CD4-positive, alpha-beta T cell treated with Interleukin-17A for 1 hour (primary cell): Measurements from ENCODE around the gene ADGRB3.
"Not testable (repeated sequence)": the region's sequence is repeated elsewhere in the genome, so short reads cannot be mapped to it uniquely, and the experiment has no call there.

ENCODE experiments used
- DNase-seq: peaks from one replicate; pipeline ENCODE4 v3.0.0-alpha.2; 2020

Gene ADGRB3

DNA sequence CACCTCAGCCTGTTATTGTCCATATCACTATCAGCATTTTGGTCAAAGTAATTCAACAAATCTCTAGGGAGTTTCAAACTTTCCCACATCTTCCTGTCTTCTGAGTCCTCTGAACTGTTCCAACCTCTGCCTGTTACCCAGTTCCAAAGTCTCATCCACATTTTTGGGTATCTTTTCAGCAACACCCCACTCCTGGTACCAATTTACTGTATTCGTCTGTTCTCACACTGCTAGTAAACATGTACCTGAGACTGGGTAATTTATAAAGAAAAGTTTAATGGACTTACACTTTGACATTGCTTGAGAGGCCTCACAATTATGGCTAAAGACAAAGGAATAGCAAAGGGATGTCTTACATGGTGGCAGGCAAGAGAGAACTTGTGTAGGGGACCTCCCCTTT is 224.2 kb downstream of the ADGRB3 start:
- DNase-seq = no peak

DNA sequence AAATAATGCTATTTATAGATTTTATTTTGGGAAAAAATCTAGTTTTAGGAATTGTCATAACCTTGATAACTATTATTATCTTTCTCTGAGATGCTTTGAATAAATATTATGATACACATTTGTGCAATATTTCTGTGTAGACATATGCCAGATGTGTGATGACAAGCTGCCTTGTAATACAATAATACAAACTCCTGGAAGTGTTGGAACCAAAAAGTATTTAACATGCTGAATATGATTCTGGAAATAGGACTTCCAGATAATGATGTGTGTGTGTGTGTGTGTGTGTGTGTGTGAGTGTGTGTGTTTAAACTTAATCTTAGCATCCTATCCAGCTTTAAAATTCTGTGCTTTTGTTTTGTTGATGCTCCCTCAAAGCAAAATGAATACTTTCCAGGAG is 233.6 kb downstream of the ADGRB3 start:
- DNase-seq = no peak

DNA sequence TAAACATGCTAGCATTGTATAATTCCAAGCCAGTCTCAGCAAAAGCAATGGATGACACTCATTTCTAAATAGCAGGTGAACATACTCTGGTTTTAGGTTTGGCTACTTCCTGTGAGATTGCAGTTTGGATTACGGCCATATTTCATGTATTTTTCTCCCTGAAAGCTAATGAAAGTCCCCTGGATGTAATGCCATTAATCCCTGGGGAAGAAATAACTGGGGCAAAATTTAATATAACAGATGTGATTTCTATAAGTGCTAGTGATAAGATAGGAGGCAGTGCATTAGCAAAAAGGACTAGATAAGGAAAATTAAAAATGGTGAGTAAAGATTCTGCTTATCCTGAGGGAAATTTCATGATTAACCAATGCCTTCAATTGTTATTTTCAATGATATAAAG is 238.2 kb downstream of the ADGRB3 start:
- no peak for DNase-seq

DNA sequence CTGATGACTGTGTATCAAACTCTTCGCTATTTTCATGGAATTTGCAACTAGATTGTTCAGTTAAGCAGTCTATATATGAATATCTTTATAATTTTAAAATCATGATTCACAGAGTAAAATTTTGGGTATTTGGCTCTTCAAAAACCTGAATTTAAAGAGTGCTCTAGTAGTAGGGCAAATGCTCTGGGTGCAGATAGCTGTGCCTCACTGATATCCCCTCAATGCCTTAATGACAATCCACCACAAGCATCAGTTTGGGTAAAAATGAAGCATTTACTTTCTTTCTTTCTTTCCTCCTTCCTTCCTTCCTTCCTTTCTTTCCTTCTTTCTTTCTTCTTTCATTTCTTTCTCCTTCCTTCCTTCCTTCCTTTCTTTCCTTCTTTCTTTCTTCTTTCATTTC is 239.7 kb downstream of the ADGRB3 start:
- no peak for DNase-seq

DNA sequence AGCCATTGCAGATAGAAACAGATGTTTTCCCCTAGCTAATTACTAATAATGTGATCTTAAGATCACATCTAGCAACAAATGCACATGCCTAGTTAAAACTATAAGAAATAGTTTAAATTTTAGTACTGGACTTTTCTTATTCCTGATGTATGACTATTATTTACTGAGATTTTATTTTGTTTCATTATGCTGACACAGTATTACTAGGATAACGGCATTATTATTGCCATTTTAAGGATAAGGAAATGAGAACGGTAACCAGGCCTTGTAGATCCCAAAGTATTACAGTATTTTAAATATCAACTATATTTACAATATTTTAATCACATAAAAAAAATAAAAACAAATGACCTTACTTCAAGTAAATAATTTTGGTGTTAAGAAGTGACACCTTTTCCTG is 240.3 kb downstream of the ADGRB3 start:
- DNase-seq = no peak

DNA sequence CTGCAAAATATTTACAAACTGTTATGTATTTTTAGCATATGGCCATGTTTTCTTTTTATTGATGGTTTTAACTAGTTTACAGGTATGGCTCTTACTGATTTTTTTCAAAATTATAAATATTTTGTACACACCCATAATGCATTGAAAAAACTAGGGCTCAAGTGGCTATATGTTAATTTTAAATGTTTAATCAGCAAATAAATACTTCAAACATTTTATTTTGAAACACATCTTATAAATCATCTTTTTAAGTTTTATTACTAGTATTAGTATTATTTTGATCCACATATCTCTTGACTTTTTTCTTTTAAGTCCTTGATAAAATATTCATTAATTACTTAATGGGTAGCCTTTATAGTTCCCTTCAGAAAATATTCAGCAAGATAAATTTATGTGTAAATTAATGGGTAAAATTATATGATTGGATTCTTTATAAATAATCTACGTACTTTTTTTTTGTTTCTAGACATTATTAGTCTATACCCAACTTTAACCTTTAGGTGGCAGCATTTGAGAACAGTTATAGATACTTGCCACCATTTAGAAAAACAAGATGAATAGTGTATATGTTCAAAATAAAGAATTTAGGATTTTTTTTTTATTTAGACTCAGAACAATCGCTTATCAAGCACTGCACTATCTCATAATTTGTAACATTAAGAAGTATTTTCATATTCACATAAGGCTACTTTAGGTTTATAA is 241.9 kb downstream of the ADGRB3 start:
- DNase-seq = no peak

DNA sequence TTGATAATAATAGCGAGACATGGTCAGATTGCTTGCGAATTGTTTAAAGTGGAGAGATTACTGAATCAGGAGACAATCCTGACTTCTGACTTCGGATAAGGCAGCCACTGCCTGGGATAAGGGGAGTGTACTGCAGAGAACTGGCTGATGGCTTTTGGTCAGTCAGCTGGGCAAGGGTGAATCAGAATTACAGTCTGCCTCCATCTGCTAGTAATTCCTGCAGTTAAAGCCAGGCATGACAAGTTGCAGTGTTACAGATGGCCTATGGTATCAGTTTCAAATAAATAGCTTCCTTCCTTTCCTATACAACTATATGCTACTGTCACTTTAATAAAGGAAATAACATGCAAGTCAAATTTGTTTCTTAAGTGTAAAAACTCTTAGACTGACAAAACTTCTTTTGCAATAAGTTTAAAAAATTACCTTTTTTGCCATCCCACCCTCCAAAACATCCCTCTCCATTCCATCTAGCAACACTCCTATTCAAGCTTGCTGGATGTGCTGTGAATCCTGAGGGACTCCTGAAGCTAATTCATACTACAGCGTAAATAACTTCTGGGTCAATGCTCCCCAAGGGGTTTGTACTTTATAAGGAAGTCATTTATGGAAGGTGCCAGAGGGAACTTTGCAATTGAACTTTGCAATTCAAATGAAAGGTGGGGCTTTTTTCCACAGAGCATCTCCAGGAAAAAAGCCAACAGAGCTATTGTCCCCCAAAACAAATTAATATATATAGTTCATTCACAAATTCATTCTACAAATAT is 245.2 kb downstream of the ADGRB3 start:
- no peak for DNase-seq

DNA sequence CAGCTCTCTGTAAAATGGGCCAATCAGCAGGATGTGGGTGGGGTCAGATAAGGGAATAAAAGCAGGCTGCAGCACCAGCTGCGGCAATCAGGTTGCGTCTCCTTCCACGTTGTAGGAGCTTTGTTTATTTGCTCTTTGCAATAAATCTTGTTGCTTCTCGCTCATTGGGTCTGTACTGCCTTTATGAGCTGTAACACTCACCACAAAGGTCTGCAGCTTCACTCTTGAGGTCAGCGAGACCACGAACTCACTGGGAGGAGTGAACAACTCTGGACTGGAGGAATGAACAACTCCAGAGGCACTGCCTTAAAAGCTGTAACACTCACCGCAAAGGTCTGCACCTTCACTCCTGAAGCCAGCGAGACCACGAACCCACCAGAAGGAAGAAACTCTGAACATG is 248.2 kb downstream of the ADGRB3 start:
- not testable (repeated sequence) for DNase-seq

DNA sequence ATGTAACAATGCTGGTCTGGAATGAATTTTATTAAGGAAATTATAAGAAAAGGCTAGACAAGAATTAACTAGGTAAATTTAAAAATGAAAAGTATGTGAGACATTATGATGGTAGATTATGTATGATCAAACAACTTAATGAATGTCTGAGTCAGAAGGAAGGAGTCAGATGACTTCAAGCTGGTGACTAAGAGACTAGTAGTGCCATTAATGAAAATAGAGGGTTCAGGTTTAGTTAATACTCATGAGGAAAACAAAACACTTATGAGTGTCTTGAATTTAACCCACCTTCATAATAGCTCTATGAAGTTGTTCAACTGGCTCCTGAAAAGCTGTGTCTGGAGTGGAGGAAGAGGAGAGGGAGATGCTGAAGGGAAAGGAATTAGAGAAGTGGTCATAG is 256.3 kb downstream of the ADGRB3 start:
- no peak for DNase-seq

DNA sequence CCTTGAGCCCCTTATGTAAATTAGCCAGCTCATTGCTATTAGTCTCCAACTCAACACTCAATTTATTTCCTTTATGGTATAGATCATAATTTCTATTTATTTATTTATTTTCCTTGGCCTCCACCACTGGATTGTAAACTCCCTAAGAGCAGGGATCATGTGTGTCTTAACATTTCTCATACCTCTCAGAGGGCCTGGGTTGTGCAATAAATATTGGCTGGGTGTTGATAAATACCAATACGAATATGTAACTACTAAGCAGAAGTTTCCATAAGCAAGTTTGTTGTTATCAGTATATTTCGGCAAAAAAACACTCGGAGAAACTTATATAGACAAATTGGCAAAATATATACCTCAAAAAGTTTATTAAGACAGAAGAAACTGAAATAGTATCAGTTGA is 257.4 kb downstream of the ADGRB3 start:
- no peak for DNase-seq

DNA sequence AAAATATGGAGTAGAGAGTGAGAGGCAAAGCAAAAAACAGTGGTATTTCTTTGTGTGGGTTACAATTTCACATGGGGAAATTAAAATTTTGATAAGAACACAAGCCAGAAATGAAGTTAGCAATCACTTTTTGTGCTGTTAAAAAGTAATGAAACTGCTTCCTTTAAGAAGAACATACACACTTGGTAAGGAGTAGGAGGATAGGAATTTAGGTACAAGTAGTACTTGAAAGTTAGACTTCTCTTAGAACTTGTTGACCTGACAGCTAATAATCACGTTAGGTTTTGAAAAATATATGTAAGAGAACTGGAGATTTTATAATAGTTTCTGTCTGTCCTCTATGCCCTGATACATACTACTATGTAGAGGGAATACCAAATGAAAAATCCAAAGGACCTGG is 260.8 kb downstream of the ADGRB3 start:
- DNase-seq = no peak

DNA sequence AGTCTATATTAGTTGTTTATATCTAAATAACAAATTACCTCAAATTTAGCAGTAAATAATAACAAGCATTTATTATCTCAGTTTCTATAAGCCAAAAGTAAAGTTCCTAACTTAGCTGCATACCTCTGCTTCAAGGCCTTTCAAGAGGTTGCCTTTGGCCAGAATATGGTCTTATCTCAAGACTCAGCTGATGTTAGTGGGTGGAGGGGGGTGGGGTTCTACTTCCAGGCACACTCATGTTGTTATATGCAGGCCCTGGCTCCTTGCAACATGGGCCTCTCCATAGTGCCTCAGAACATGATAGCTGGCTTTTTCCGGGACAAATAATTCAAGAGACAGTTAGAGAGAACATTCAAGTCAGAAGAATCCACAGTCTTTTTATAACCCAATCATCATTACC is 266.0 kb downstream of the ADGRB3 start:
- DNase-seq = no peak

DNA sequence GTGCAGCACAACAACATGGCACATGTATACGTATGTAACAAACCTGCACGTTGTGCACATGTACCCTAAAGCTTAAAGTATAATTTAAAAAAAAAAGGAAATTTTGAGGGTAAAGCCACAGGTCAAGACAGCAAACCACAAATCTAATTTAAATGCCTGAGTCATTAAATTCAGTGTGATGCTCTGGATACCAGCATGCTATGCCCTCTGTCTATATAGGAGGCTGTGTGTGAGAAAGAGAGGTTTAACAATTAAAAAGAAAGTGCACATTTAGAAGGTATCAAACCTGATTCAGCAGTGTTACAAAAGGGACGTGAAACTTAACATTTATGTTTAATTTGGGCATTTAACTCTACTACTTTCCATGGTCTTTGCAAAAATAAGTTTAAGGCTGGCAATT is 276.3 kb downstream of the ADGRB3 start:
- DNase-seq = no peak

DNA sequence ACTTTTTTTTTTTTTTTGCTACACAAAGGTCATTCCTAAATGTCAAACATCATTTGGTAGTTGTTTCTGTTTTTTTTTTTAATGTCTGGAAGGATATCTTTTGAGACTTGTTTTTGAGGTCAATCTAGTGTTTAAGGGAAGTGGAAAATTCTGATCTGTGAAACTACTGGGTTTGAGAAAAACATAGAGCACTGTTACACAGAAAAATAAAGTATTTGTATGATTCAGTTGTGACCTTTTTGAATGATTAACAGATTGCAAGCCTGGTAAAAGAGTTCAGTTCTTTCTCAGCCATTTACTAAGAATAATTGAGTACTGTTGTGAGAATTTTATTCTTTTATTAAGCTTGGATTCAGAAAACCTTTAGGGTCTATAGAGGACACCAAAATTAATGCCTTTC is 276.7 kb downstream of the ADGRB3 start:
- no peak for DNase-seq

DNA sequence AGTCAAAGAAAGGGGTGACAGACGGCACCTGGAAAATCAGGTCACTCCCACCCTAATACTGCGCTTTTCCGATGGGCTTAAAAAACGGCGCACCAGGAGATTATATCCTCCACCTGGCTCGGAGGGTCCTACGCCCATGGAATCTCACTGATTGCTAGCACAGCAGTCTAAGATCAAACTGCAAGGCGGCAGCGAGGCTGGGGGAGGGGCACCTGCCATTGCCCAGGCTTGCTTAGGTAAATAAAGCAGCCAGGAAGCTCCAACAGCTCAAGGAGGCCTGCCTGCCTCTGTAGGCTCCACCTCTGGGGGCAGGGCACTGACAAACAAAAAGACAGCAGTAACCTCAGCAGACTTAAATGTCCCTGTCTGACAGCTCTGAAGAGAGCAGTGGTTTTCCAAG is 277.7 kb downstream of the ADGRB3 start:
- not testable (repeated sequence) for DNase-seq

DNA sequence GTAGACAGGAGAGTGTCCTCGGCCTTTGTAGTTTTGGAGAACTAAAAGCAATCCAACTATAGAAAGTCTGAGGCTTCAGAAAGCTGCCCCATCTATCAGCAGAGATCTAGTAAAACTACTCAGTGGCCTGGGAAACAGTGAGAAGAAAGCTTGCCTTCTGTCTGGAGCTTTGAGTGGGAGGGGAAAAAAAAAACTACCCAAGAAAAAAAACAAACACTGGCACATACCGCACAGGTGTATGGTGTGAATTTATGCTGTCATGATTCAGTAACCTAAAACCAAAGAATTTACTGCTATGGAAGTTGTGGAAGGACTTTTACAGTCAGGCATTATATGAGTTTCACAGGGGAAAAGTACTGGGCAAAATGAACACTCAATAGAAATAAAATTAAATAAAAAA is 280.5 kb downstream of the ADGRB3 start:
- no peak for DNase-seq

DNA sequence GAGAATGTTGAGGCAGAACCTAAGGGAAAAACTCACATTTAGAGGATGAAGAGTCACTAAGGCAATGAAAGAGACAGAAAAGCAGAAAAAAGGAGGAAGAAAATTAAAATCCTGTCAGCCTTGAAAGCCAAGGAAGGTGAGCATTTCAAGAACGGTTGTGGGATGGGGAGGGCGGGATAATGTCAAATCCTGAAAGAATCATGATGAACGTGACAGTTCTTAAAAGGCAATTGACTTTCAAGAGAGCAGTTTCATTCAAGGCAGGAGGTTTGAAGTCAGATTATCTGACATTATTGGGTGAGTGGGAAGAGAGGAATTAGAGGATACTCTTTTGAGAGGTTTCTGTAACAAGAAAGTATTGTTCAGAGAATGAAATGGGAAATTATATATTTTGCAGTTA is 284.5 kb downstream of the ADGRB3 start:
- no peak for DNase-seq

DNA sequence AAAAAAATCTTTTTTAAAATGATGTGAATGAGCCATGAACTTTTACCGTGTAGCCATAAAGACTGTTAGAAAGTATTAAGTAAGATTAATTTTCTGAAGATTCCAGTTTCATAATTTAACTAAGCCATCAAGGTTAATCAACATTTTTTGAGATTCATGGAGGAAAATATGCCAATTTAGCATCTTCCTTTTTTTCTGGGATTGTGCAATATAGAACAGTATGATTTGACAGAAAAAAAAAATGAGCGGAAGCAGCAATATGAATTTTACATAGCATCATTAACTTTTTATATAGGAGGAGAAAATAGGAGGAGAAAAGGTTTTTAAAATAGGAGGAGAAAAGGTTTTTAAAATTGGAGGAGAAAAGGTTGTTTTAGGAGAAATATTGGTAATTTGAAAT is 306.3 kb downstream of the ADGRB3 start:
- DNase-seq = no peak

DNA sequence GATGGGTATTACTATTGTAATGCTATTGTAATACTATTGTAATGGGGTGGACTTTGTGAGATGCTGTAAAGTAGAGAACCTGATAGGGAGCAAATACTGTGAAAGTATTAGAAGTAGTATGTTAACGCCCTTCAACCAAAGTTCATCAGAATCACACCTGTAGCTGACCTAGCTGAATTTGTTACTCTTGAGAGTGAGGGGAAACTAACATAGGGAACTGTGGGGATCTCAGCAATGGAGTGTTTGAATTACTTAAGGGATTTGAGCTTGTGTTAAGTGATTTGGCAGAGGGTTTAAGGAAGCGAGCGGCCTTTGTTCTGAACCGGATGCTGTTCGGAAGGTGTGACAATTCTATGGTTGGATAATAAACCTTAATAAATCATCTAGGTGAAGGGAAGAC is 312.6 kb downstream of the ADGRB3 start:
- DNase-seq = no peak

DNA sequence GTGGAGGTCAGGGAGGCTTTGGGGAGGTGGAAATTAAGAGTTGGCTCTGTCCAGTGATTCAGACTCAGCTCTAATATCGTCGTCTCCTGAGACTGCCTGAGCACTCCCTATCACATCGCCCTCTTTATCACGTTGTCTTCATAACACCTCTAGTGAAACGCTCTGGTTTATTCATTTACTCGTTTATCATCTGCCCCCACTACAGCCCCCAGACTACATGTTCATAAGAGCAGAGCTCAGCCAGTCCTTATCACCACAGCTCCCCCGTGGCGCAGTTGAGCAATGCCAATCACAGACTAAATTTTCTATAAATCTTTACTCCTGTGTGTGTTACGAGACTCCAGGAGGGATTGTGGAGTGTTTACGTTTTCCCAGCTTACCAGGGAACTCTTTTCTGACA is 316.2 kb downstream of the ADGRB3 start:
- DNase-seq = no peak

DNA sequence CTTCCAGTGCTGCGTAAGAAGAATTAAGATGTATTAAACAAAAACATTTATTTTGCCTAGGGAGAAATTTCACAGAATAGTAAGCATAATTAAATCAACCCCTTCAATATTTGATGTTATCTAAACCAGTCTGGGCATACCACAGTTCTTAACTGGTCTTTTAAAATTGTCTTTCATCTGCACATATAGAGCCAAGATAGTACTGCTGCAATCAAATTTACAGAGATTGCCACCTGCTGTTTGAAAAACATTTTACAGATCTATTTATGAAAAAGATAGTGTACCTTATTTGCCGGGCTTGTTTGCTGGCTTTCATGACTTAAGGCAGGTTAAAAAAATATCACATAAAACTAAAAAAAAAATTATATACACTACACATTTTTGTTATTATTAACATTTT is 323.2 kb downstream of the ADGRB3 start:
- no peak for DNase-seq

DNA sequence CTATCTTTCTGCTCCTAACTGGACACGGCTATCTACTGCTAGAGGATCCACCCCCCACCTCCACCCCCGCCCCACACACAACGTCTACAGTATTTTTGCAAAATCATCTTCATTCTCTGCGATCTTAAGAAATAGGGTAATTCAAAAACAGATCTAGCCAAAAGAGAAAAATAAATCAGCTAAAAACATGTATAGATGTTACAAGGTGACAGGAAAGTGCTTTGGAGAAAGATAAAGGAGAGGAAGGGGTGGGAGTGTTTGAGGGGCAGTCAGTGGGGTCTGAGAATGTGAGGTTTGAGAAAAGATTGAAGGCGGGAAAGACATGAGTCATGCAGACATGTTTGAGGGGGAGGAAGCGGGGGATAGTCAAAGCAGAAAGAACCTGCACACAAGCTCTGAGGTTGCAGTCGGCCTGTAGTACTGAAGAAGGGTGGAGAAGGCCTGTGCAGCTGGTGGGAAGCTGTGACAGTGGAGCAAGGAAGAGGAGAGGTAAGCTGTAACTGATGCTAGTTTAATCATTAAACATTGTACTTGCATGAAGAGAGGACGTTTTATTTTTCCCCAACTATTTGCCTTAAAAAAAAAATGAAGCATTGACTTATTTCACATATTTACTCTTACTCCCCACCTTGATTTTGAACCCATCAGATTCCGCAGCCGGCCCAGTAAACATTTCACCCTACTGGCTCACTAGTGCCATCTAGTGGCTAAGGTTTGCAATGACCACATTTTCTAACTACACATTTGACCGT is 332.6 kb downstream of the ADGRB3 start:
- DNase-seq = peak; percentile 57

DNA sequence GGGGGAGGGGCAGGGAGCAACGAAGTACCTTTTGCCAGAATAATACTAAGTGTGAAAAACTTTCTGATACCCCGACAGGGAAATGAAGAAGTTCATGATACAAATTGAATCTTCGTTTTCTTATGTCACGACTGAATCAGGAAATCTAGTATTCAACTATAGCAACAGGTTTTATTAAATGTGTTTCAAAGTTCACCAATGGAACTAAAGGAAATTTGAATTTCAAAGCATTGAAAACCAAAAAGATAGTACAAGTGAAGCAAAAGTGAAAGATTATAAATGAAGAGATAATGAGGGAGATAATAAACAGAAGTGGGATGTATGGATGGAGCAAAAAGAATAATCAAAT is 333.2 kb downstream of the ADGRB3 start:
- DNase-seq = no peak

DNA sequence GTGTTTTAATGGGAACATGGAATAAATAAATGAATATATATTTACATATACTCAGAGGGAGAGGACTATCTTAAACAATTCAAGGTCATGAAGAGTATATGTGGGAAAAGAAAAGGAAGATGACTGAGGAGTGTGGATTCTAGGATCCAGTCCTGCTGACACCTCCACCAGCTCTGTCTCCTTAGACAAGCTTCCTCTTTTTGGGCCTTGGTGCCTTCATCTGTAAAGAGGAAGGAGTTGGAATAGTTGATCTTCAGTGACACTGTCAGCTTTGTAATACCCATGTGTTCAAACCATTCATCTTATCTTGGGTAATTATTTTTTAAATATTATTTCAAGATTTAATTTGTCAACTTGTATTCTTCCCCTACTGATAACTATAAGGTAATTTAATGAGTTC is 338.0 kb downstream of the ADGRB3 start:
- no peak for DNase-seq
